ENCODE data around the gene HIF3A. TPM values are rescaled to one million over a fixed set of nuclear protein-coding genes. Genes with fewer than 3 reads are reported as not detected.

Gene HIF3A
- total RNA-seq, 1 experiment from 2014 or later, result not detected

GRCh38 chr19:46371371-46371901, 74.6 kb downstream of the HIF3A start:
- intact Hi-C loops (cut with micrococcal nuclease; ENCODE audit: unreplicated experiment), result no loop called here
- in situ Hi-C loops (cut with HindIII; ENCODE audit: low pct_unique_long_range_greater_than_20kb, low sequenced_read_pairs), result no loop called here
- BruUV-seq (replicated peaks), result no TSS peak
- ChIA-PET POLR2A (no interaction called here), CTCF (interaction anchor here (0.7 kb wide), 1 partner anchor 105 kb away, joined by 4 read pairs; no protein-coding TSS in a partner anchor)
- Histone ChIP-seq H3K36me3 (ENCODE audit: control insufficient read depth, insufficient read depth, low read length) (no peaks in the 10 kb centered on the region; the same call in 1 of the 2 replicates), H3K4me3 (ENCODE audit: low read depth in 2 of 2, low read length in 2 of 2) (no peak overlapping the region), H3K27ac (ENCODE audit: low read length) (no peak overlapping the region), H3K4me1 (ENCODE audit: control insufficient read depth, insufficient read depth, low read length) (no peaks in the 10 kb centered on the region; the same call in 1 of the 2 replicates), H3K9me3 (ENCODE audit: control insufficient read depth, insufficient read depth, low read depth, low read length) (no peaks in the 10 kb centered on the region), H3K27me3 (ENCODE audit: control insufficient read depth, insufficient read depth, low read length) (no peaks in the 10 kb centered on the region)
- no peak for ATAC-seq
- TF ChIP-seq REST (IDR thresholded peaks at IDR 0.05; ENCODE audit: insufficient read depth in 1 of 2, low read depth in 2 of 2, low read length in 1 of 2), result no peak
- TF ChIP-seq SIN3A (IDR thresholded peaks at IDR 0.05; ENCODE audit: borderline replicate concordance, insufficient read depth, low read depth, low read length), result no peak
- TF ChIP-seq TCF7L2 (IDR thresholded peaks at IDR 0.05; ENCODE audit: low read depth, low read length), result no peak
- TF ChIP-seq, protein P1, sequence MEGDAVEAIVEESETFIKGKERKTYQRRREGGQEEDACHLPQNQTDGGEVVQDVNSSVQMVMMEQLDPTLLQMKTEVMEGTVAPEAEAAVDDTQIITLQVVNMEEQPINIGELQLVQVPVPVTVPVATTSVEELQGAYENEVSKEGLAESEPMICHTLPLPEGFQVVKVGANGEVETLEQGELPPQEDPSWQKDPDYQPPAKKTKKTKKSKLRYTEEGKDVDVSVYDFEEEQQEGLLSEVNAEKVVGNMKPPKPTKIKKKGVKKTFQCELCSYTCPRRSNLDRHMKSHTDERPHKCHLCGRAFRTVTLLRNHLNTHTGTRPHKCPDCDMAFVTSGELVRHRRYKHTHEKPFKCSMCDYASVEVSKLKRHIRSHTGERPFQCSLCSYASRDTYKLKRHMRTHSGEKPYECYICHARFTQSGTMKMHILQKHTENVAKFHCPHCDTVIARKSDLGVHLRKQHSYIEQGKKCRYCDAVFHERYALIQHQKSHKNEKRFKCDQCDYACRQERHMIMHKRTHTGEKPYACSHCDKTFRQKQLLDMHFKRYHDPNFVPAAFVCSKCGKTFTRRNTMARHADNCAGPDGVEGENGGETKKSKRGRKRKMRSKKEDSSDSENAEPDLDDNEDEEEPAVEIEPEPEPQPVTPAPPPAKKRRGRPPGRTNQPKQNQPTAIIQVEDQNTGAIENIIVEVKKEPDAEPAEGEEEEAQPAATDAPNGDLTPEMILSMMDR (IDR thresholded peaks at IDR 0.05), result no peak
- TF ChIP-seq POLR2AphosphoS5 (IDR thresholded peaks at IDR 0.05; ENCODE audit: low read depth, low read length), result no peak
- DNase-seq (ENCODE audit: low read depth, low spot score), result no peak

DNA sequence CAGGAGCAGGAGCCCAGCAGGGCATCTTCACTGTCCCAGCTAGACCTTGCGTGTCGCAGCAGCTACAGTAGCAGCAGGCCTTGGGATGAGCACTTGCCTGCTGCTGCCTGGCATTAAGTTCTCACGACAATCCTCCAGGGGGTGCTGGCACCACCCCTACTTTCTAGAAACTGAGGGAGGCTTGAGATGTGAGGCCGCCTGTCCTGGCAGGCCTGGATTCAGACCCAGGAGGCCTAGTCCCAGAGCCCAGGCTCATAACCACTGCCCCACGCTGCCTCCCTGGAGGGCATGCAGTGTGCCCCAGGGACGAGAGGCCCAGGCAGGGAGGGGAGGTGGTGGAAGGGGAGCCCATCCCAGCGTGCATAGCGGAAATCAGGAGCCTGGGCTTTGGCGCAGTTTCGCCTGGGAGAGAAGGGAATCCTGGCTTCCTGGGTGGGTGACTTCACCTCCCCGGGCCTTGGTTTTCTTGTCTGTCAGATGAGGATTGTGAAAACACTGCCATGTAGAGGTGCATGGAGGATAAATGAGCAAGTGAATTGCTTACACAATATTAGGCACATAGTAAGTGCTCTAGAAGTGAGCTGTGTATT, 76.2 kb downstream of the HIF3A start:
- H3K36me3 ChIP-seq (ENCODE audit: control insufficient read depth, insufficient read depth, low read length), result peaks cover 2% of the 10 kb centered on the region; the same call in 1 of the 2 replicates
- no peaks in the 10 kb centered on the region for H3K9me3 ChIP-seq (ENCODE audit: control insufficient read depth, insufficient read depth, low read depth, low read length)
- CTCF ChIA-PET, result no interaction called here
- intact Hi-C loops (cut with micrococcal nuclease; ENCODE audit: unreplicated experiment), result no loop called here
- no TSS peak for BruUV-seq (replicated peaks)
- POLR2A ChIA-PET, result interaction anchor here (0.6 kb wide), 1 partner anchor 88 kb away, joined by 3 read pairs; no protein-coding TSS in a partner anchor
- no peak for TF ChIP-seq SIN3A (IDR thresholded peaks at IDR 0.05; ENCODE audit: borderline replicate concordance, insufficient read depth, low read depth, low read length)
- TF ChIP-seq POLR2AphosphoS5 (IDR thresholded peaks at IDR 0.05; ENCODE audit: low read depth, low read length), result no peak
- TF ChIP-seq, protein P1 (IDR thresholded peaks at IDR 0.05), result no peak; the same call in 1 of the 2 replicates
- no peak for TF ChIP-seq TCF7L2 (IDR thresholded peaks at IDR 0.05; ENCODE audit: low read depth, low read length)
- TF ChIP-seq REST (IDR thresholded peaks at IDR 0.05; ENCODE audit: insufficient read depth in 1 of 2, low read depth in 2 of 2, low read length in 1 of 2), result no peak
- DNase-seq (ENCODE audit: low read depth, low spot score) (no peak), ATAC-seq (0 out of 2 replicates have a peak, but pooled peaks have one; percentile 14)
- H3K27ac ChIP-seq (ENCODE audit: low read length), result no peak overlapping the region
- H3K4me3 ChIP-seq (ENCODE audit: low read depth in 2 of 2, low read length in 2 of 2), result no peak overlapping the region
- in situ Hi-C loops (cut with HindIII; ENCODE audit: low pct_unique_long_range_greater_than_20kb, low sequenced_read_pairs), result no loop called here
- no peaks in the 10 kb centered on the region; the same call in 1 of the 2 replicates for H3K4me1 ChIP-seq (ENCODE audit: control insufficient read depth, insufficient read depth, low read length)
- H3K27me3 ChIP-seq (ENCODE audit: control insufficient read depth, insufficient read depth, low read length), result no peaks in the 10 kb centered on the region
